CD4-positive, alpha-beta T cell treated with Interferon gamma for 1 hour (primary cell): ENCODE data around the gene PALD1.
"Not testable (repeated sequence)": the region's sequence is repeated elsewhere in the genome, so short reads cannot be mapped to it uniquely, and the experiment has no call there.

Source experiments
- DNase-seq: peaks from one replicate; pipeline ENCODE4 v3.0.0-alpha.2; 2020

Gene PALD1

GRCh38 chr10:70592746-70593512, 114.4 kb downstream of the PALD1 start:
- no peak for DNase-seq

GRCh38 chr10:70593513-70593890, 114.9 kb downstream of the PALD1 start:
- DNase-seq: no peak

GRCh38 chr10:70594161-70594560, 115.6 kb downstream of the PALD1 start:
- no peak for DNase-seq

GRCh38 chr10:70595566-70596016, 117.0 kb downstream of the PALD1 start:
- no peak for DNase-seq

- no peak for DNase-seq
Measured at GRCh38 chr10:70596110-70596798, 117.7 kb downstream of the PALD1 start.

- DNase-seq: no peak
Measured at GRCh38 chr10:70596860-70597809, 118.6 kb downstream of the PALD1 start.

- DNase-seq: no peak
Measured at GRCh38 chr10:70597856-70598815, 119.6 kb downstream of the PALD1 start.

GRCh38 chr10:70598857-70599295, 120.3 kb downstream of the PALD1 start:
- no peak for DNase-seq

GRCh38 chr10:70599319-70599718, 120.8 kb downstream of the PALD1 start:
- DNase-seq: no peak

- DNase-seq: no peak
Measured at GRCh38 chr10:70599791-70600190, 121.2 kb downstream of the PALD1 start.

- DNase-seq: no peak
Measured at GRCh38 chr10:70600512-70601395, 122.2 kb downstream of the PALD1 start.

GRCh38 chr10:70601746-70602145, 123.2 kb downstream of the PALD1 start:
- no peak for DNase-seq

GRCh38 chr10:70602665-70603448, 124.3 kb downstream of the PALD1 start, which contains the start of gene PRF1:
Gene PRF1 (minus strand): TSS chr10:70602741. CDS start chr10:70600902, 1,839 bp downstream.
- DNase-seq: peak; percentile 82

- DNase-seq: peak; percentile 58
Measured at GRCh38 chr10:70603449-70603801, 124.9 kb downstream of the PALD1 start.

- DNase-seq: no peak
Measured at GRCh38 chr10:70604106-70604505, 125.5 kb downstream of the PALD1 start.

GRCh38 chr10:70605161-70605560, 126.6 kb downstream of the PALD1 start:
- no peak for DNase-seq

- DNase-seq: no peak
Measured at GRCh38 chr10:70607936-70608335, 129.4 kb downstream of the PALD1 start.

- no peak for DNase-seq
Measured at GRCh38 chr10:70613941-70614340, 135.4 kb downstream of the PALD1 start.

- not testable (repeated sequence) for DNase-seq
Measured at GRCh38 chr10:70614364-70614763, 135.8 kb downstream of the PALD1 start.

- no peak for DNase-seq
Measured at GRCh38 chr10:70615211-70615610, 136.6 kb downstream of the PALD1 start.
